ENCODE measurements around the gene STRN4.

Gene STRN4

DNA sequence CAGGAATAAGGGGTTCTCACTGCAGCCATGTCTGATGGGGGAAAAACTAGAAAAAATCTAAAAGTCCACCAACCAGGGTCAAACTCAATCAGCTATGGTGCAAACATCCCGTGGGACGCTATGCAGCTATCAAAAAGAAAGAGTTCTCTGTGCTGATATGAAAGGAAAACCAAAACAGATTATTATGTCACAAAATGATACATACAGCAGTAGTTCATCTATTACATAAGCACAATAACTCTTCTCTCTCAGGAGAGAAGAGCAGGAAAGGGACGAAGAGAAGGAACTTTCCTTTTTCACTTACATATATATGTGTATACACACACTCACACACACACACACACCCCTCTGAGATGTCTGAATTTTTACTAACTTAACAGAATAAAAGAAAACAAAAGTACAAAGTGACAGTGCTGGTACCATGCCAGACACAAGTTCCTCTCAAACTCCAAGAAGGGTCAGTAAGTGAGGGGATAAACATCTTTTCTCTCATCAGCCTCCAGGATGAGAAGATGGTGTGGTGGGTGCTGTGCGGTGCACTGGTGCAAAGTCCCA is 3.2 kb downstream of the STRN4 start:
- DNase-seq: no peak

DNA sequence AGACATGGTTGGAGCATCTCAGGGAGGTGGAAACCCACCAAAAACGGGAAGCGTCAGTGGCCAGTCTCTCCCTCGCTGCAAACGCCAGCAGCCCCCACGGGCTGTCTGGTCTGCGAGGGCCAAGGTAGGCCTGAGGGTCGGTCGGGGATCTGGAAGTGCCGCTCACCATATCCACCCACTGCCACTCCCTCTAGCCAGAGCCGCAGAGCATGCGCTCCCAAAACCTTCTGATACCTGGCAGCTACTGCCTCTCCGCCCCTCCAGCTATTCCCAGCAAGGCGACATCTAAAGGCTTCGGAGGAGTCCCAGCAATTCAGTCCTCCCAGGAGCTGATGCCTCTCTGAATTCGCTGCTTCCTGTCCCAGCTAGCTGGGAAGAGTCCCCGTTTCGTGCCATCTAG is 4.8 kb downstream of the STRN4 start:
- no peak for DNase-seq

DNA sequence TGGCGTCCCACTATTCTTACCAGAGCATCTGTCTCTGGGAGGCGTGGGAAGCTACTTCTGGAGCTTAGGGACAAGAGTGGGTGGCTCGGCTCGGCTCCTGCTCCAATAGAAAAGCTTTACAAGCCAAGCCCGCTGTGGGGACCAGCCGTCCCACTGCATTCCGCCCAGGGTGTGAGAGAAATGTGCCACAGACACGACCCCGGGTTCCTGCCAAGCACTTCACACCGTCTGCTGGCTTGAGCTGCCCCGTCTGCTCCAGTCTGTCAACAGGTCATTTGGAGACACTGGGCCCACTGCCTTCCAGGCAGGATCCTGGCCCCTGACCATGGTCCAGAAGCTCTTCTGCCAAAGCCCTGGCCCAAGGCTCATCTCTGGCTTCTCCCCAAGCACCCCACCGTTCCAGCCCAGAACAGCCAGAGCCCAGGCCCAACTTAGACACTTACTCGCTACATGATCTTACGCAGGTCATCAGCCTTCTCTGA is 6.9 kb downstream of the STRN4 start:
- DNase-seq: no peak

DNA sequence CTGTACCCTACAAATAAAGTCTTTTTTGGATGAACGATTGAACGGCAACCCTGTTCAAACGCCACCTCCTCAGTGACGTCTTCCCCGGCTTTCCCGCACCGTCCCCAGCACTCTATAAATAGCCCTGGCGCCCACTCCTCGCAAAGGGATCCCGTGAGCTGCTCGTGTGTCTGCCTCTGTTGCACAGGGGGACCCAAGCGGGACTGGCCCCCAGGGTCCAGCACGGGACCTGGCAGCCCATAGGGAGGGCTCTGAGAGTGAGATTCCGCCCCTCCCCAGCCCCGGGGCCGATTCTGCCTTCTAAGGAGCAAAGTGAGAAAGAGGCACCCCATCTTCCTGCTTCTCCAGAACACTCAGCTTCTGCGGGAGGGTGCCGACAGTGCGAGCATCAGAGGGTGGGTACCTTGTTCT is 8.5 kb downstream of the STRN4 start:
- no peak for DNase-seq

DNA sequence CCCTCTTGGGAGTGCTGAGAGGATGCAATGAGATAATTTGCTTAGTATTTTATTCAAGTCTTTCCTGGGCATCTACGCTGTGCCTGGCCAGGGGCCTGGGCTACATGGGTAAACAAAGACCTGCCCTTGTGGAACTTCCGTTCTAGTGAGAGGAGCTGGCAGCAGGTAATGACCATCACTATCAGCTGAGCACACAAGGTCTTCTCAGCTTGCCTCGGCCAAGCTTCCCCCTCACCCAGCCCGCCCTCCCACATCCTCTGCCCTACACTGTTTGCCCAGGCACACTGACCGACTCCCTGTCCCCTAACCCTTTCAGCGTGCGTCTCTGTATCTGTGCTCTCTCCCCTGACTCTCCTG is 9.0 kb downstream of the STRN4 start:
- DNase-seq: no peak

DNA sequence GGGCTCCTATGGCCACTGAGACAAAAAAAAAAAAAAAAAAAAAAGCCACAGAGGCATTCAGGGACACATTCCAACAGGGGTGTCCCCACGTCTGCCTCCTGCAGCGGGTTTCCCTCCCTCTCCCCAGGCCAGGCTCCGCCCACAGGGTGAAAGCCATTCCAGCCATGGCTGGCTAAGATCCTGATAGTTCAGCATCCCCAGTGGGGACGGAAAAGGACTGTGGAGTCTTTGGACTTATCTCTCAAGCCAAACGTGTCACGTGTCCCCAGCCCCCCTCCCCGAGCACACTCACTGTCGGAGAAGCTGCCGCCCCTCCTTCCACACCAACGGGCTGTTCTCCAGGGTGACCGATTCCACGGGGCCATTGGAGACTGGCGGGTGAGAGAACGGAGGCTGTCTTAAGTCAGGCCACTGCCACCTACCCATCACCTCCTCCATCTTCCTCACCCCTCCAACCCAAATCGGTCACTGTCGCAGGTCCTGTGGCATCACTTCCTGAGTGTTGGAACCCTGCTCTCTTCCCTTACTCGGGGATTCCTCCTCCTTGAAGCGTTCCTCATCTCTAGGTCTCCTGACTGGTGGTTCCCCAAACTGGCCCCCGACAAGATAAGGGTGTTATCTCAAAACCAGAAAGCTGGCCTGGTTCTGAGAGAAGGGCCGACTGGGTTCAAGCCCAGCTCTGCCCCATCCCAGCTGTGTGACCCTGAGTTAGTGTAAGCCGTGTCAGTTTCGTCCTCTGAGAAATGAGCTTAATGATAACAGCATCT is 9.5 kb downstream of the STRN4 start:
- no peak for DNase-seq

DNA sequence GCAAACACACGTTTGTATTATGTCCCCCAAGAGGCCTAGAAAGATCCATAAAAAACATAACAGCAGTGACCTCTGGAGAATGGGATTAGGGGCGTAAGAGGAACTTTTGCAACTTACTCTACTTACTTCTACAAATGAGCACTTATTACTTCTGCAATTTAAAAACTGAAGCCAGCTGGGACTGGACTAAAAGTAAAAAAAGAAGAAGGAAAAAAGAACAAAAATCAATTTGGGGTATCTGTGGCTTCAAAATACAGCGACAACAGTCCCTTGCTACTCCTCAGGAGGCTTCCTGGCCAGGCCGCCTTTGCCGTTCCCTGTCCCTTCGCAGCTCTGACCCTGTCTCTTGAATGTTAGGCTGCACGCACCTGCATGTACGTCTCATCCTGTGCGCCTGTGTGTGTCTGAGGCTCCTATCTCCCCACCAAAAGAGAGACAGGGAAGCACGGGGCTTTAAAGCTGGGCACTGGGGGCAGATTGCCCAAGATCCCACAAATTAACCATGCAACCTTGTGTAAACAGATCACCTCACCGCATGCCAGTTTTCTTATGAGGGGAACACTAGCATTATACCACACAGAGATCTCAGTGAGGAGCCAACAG is 12.5 kb downstream of the STRN4 start:
- no peak for DNase-seq

DNA sequence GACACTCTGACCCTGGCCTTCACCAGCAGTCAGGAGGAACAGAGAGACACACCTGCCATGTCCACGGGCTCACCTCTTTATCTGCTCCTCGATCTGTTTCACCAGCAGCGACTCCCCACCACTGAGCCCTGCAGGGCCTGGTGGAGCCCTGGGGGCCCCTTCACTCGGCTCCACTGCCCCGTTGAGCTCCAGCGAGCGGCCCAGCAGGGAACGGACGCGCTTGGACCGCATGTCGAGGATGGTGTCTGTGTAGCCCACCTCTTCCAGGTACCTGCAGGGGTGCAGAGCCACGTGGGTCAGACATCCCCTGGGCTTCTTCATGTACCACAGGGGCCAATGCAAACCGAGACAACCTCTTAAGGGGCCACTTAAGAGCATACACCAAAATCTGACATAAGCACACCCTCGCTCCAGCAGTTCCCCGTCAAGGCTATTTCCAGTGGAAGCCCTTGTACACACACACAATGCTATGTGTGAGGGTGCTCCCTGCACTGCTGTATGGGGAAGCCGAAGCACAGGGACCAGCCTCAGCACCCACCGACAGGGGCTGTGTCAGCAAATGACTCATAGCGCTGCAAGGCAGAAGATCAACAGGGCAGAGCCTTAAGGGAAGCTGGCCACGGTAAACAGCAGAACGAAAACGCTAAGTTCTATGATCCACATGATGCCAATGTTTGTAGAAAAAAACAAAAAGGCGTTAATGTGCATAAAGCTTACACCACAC is 13.1 kb downstream of the STRN4 start:
- DNase-seq: no peak

DNA sequence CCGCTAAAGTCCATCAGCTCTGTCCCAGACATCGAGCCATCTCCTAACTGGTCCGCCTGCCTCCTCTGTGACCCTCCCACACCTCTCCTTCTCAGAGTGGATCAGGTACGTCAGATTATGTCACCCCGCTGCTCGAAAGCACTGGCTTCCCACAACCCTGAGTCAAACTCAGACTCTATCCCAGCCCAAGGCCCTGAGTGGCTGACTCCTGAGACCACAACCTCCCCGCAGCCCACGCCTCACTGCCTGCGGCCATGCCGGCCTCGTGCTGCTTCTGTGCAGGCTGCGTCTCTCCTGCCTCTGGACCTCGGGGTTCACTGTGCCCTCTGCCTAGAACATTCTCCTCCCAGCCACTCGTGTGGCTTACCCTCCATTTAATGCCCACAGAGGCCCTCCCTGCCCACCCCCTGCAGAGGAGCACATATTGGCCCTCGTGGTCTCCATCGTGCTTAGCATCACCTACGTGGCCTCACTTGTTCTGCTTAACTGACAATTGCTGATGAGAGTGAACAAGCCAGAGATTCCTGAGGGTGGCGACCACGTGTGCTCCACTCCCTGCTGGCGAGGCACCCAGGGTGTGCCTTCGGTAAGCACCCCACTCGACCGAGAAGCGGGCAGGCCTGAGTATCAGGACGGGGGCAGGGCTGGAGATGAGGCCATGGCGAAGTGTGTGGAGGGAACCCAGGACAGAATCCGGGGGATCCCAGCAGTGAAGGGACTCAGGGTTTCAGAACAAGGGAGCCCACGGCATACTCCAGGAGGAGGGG is 13.9 kb downstream of the STRN4 start:
- DNase-seq: no peak

DNA sequence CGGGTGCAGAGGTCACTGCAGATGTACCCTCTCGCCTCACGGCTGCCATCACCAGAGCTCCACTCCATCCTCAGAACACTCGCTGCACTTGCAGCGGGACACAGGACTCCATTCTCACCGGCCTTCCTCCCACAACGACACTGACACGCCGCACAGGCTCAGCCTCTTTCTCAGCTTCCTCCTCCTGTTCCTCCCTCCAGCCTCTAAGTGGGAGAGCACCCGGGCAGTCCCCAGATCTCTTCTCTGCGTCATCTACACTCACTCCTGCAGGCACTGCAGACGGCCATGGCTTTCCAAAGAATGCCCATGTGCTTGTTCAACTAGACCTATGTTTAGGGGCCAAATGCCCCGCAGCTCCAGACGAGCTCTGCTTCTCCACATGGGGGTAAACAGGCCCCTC is 14.7 kb downstream of the STRN4 start:
- no peak for DNase-seq

DNA sequence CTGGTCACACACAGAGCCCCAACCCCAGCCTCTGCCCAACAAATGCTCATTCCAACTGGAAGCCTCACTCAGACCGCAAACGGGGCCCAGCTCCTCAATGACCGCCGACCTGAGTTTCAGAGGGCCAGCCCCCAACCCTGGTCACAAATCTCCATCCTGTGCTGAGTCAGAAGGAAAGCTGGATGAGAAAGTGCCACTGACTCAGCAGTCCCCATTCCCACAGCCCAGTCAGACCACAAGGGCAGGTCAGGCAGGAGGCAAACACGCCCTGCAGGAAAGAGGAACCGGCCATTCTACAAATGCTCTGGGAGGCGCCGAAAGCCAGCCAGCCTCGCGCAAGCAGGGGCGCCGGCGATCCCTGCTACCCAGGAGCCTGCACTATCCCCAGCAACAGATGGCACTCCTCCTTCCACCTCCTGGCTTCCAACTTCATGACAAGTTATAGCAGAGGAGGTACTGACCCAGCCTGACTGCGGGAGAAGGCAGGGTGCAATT is 15.2 kb downstream of the STRN4 start:
- no peak for DNase-seq

DNA sequence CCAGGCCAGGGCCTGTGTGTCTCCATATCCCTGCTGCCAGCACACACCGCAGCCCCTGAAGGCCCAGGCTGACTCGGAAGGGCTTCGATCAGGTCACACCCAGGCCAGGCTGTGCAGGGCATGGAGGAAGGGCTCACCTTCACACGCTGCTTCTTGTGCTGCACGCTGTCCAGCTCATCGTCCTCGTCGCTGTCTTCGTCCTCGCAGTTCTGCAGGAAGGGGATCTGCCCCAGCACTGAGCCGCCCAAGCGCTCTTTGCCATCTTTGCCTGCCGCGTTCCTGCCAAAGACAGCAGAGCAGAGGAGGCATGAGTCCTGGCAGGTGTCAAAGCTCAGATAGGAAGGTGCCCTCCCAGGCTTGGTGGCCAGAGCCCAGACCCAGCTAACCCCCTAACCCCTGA is 15.7 kb downstream of the STRN4 start:
- DNase-seq: no peak

DNA sequence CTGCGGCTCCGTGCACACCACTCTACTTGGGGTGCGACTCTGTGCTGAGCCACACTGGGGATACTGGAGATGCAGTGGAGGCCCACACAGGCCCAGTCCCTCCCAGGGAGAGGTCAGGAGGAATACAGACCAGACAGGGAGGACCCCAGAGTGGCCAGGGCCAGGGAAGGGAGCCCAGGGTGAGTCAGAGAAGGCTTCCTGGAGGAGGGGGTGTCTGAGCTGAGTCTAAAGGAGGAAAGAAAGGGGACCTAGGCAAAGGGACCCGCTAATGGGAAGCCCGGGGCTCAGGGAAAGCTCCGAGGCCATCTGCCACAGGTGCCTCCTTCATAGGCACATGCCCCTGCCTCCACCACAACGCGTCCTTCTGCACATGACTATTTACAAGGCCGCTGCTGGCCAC is 16.1 kb downstream of the STRN4 start:
- DNase-seq: no peak

DNA sequence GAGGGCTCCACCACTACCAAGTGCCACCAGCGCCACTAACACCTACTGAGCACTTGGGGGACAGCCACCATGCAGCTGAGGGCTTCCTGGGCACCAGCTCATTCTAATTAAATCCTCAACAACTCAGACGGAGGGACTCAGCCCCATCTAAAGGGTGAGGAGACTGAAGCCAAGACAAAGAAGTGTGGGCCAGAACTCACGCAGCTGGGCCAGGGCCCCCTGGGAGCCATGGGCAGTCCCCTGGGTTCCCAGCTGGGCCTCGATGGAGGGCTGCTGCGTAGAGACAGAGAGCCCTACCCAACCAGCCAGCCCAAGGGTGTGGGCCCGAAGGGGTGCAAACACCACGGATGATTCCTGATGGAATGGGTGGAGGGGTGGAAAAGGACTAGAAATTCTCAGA is 16.6 kb downstream of the STRN4 start:
- DNase-seq: no peak

DNA sequence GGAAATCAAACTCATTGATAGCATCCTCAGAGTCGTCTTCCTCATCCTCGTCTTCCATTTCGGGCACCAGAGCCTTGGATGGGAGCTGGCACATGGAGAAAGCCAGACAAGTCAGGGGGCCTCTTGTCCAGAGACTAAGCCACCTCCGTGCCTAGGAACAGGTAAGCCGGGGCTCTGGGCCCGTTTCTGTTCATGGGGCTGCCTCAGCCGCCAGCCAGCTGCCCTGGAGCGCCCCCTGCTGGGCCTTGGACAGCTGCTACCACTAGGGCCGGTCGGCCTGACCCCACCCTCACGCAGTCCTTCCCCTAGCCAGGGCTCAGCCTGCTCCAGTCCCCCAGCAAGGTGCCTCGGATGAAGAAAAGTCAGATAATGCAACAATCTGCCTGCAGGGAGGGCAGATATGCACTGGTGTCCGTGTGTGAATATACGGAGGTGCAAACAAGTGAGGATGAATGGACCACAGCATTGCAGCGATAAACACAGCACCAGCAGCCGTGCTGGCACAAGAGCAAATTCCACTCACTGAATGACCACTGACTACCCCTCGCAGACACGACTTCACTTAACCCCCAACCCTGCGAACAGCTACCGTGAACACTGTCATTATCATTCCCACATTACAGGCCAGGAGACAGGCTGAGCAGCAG is 17.4 kb downstream of the STRN4 start:
- peak; percentile 45 for DNase-seq

DNA sequence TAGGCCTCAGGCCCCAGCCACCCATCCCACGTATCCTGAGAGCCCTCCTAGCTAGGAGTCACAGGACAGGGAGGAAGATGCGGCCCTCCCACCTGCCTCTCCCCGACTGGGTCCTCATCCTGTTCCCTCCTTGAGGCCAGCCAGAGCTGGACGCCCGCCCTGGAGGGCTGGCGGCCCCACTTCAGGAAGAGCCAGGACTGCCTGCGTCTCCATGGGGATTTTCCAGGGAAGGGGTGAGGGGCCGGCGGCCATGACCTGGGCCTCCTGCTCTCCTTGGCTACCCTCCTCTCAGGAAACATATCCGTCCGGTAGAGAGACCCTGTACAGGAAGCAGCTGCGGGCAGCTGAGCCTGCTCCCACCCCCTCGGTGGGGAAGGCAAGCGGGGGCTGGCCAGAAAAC is 18.0 kb downstream of the STRN4 start:
- no peak for DNase-seq

DNA sequence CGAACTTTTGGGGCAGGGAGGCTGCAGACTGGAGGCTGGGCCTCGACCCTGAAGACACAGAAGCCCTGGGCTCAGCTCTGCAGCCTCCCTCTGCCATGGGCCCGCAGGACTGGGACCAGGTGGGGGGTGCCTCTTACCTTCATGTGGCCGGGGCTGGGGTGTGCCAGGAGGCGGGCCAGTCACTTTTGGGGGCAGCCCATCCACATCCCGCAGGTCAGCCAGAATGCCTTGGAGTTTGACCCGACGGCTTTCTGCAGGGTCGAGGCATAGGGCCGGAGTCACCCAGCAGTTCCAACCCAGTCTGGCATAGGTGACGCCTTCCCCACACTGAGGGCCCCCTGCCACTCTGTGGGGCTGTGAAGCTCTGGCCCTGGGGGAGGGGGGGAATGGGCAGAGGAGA is 18.5 kb downstream of the STRN4 start:
- DNase-seq: no peak

DNA sequence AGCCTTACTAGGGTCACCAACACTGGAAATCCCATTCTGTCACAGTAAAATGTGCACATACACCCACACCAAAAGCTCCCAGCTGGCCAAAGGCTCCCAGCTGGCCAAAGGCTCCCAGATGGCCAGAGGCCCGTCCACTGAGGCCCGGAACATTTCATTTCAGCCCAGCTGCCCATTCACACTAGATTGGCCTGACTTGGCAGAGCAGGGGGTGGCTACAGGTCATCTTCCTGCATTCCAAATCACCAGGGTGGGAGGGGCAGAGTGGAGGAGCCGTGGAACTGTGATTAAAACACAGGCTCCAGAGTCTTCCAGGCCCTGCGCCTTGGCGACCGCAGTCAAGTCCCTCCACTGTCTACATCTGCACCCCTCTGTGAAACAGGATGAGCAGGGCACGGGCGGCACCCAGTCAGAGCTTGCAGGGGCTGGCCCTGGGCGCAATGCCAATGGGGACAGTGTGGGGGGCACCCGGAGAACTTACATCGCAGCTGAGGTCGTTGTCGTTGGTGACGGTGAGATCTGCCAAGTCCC is 19.2 kb downstream of the STRN4 start:
- DNase-seq: no peak

DNA sequence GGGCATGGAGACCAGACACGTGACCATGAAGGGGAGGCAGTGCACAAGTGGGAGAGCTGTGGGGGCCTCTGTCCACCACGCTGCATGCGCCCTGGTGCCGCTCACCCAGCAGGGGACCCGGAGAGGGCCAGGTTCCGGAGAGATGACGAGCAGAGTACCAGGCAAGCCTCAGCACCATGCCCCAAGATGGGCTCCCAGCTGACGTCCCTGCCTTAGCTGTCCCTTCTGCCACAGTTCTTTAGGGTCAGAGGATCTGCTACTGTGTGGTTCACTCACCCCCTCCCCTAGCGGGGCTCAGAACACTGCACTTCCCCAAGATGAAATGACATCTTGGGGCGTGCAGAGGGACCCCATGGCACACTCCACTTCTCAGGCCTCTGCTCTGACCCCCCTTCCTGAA is 19.7 kb downstream of the STRN4 start:
- no peak for DNase-seq

DNA sequence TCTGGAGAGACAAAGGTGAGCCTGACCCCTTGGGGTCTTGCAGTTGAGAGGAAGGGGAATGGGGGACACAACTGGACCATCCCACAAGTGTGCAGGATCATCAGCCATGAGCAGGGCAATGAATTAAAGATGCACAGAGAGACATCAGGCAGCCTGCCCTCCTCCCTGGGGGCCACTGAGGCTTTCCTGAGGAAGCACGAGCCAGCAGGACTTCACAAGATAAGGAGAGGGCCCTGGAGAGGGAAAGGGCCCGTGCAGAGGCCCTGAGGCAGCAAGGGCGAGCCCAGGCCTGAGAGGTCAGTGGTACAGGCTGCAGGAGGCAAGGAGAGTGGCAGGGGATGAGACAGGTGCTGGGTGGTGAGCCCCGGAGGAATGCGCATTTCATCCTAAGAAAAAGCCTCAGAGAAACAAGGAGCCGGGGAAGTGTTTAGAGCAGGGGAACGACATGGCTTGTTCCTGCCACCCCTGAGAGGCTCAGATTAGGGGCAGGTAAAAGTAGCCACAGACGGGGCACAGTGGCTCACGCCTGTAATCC is 20.3 kb downstream of the STRN4 start:
- DNase-seq: no peak

DNA sequence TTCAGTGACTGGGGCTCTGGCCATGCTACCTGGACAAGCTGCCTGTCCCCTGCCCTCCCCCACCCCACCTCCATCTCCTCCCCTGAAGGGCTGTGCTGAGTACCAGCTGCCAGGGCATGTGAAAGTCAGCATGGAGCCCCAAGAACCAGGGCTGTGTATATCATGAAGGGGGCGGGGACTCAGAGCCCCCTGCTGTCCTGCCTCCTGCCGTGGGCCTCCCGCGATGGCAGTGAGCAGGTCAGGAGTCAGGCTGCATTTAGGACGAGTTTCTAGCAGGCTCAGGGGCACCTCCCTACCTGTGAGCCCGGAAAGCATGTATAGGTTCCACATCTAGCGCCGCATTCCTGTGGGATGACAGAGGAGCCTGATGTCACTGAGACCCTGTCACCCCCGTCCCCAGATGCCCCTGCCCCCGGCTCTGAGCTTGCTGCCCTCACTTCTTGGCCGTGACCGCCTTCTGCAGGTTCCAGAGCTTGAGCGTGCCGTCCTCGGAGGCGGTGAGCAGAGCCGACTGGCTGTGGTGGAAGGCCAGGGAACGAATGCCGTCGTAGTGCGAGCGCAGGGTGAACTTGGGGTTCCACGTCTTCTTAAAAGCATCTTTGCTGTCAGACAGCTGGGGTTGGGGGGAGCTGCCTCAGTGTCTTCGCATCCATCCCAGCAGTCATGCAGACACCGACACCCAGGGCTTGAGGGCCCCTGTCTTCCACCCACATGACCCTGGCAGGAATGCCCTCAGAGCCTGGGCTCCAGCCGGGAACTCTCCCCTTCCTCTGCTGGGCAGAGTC is 21.0 kb downstream of the STRN4 start:
- no peak for DNase-seq
